ENCODE measurements around the gene MYCN. TPM values are rescaled to one million over a fixed set of nuclear protein-coding genes. Genes with fewer than 3 reads are reported as not detected.

The MYCN gene
- total RNA-seq, 1 donor from 2014 or later = 0.54 TPM

DNA sequence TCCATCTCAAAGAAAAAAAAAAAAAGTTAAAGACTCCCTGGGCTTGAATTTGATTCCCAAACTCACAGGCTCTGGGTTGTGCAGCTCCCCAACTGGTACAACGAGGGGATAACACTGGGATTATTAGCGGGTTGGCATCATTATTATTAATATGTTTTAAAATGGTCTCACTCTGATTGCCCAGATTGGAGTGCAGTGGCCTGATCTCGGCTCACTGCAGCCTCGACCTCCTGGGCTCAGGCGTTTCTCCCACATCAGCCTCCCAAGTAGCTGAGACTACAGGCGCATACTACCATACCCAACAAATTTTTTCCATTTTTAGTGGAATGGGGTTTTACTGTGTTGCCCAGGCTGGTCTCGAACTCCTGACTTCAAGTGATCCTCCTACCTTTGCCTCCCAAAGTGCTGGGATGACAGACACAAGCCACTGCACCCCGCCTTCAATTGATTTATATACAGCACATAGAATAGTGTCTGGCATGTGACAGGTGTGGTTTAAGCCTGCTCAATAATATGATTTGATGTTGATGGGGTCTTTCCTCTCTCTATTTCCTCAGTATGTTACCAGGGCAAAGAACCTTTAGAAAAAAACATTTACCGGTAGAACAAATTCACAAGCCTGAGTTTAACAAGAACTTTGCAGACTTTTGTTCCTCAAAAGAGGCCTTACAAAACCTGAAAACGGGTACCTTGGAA, 12.2 kb downstream of the MYCN start:
- DNase-seq (ENCODE audit: extremely low spot score, unreplicated experiment) = no peak
- no peaks in the 10 kb centered on the region for H3K27me3 Mint-ChIP-seq (ENCODE audit: unreplicated experiment)
- H3K4me1 Mint-ChIP-seq (ENCODE audit: unreplicated experiment) = no peaks in the 10 kb centered on the region
- H3K4me3 Mint-ChIP-seq (ENCODE audit: unreplicated experiment) = no peak overlapping the region
- no peaks in the 10 kb centered on the region for H3K9me3 Mint-ChIP-seq (ENCODE audit: unreplicated experiment)
- H3K36me3 Mint-ChIP-seq (ENCODE audit: unreplicated experiment) = no peaks in the 10 kb centered on the region
- no peak overlapping the region for H3K27ac Mint-ChIP-seq (ENCODE audit: unreplicated experiment)
- TF ChIP-seq, protein P1, sequence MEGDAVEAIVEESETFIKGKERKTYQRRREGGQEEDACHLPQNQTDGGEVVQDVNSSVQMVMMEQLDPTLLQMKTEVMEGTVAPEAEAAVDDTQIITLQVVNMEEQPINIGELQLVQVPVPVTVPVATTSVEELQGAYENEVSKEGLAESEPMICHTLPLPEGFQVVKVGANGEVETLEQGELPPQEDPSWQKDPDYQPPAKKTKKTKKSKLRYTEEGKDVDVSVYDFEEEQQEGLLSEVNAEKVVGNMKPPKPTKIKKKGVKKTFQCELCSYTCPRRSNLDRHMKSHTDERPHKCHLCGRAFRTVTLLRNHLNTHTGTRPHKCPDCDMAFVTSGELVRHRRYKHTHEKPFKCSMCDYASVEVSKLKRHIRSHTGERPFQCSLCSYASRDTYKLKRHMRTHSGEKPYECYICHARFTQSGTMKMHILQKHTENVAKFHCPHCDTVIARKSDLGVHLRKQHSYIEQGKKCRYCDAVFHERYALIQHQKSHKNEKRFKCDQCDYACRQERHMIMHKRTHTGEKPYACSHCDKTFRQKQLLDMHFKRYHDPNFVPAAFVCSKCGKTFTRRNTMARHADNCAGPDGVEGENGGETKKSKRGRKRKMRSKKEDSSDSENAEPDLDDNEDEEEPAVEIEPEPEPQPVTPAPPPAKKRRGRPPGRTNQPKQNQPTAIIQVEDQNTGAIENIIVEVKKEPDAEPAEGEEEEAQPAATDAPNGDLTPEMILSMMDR (IDR thresholded peaks at IDR 0.05) = no peak

DNA sequence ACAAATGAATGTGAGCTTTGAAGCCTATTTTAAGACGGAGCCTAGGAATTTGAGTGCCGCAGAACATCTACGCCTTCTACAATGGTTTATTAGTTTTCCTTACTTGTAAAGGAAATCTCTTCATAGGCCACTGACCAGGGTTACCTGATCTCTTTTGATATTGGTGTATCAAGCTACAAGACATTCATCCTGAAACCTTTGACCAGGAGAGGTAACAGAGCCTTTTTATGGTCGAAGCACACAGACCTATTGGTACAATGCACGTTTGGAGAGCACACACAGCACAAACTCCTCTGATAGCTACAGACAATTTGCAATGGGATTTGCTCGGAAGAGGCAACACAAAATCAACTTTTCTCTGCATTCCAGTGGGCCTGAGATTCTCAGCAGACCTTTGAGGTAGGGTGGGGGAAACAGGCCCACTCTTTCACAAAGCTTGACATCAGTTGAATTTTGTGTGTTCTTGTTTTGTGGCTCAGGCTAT, 12.8 kb downstream of the MYCN start:
- no peak overlapping the region for H3K4me3 Mint-ChIP-seq (ENCODE audit: unreplicated experiment)
- TF ChIP-seq, protein P1 (IDR thresholded peaks at IDR 0.05) = no peak
- no peaks in the 10 kb centered on the region for H3K27me3 Mint-ChIP-seq (ENCODE audit: unreplicated experiment)
- DNase-seq (ENCODE audit: extremely low spot score, unreplicated experiment) = no peak
- H3K4me1 Mint-ChIP-seq (ENCODE audit: unreplicated experiment) = no peaks in the 10 kb centered on the region
- H3K27ac Mint-ChIP-seq (ENCODE audit: unreplicated experiment) = no peak overlapping the region
- no peaks in the 10 kb centered on the region for H3K36me3 Mint-ChIP-seq (ENCODE audit: unreplicated experiment)
- no peaks in the 10 kb centered on the region for H3K9me3 Mint-ChIP-seq (ENCODE audit: unreplicated experiment)

DNA sequence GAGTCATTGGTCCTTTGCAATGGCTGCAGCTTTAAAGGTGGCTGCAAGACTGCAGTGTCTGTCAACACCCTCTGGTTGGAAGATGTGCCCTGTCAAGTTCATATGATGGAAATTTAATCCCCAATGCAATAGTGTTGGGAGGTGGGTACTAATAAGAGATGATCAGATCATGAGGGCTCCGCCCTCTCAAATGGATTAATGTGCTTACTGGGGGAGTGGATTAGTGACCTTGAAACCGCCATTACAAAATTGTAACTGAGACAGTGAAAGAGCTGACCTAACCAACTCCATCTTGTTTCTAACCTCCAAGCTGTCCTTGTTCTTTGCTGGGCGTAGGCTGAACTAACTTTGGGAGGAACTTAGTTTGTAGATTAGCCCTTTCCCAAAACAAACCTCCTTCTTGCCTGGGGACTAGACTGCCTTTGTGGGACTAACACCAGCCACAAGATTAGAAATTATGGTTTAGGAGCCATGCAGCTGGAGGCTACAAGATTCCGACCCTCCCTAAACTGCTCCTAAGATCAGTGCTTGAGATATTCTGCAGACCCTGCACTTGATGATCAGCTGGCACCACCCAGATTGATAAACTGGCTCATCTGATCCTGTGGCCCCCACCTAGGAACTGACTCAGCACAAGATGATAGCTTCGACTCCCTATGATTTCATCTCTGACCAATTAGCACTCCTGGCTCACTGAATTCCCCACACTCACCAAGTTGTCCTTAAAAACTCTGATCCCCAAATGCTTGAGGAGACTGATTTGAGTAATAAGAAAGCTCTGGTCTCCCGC, 13.7 kb downstream of the MYCN start:
- H3K4me1 Mint-ChIP-seq (ENCODE audit: unreplicated experiment) = no peaks in the 10 kb centered on the region
- no peak for DNase-seq (ENCODE audit: extremely low spot score, unreplicated experiment)
- no peaks in the 10 kb centered on the region for H3K36me3 Mint-ChIP-seq (ENCODE audit: unreplicated experiment)
- no peaks in the 10 kb centered on the region for H3K9me3 Mint-ChIP-seq (ENCODE audit: unreplicated experiment)
- H3K27me3 Mint-ChIP-seq (ENCODE audit: unreplicated experiment) = no peaks in the 10 kb centered on the region
- TF ChIP-seq, protein P1 (IDR thresholded peaks at IDR 0.05) = no peak
- no peak overlapping the region for H3K27ac Mint-ChIP-seq (ENCODE audit: unreplicated experiment)
- no peak overlapping the region for H3K4me3 Mint-ChIP-seq (ENCODE audit: unreplicated experiment)

DNA sequence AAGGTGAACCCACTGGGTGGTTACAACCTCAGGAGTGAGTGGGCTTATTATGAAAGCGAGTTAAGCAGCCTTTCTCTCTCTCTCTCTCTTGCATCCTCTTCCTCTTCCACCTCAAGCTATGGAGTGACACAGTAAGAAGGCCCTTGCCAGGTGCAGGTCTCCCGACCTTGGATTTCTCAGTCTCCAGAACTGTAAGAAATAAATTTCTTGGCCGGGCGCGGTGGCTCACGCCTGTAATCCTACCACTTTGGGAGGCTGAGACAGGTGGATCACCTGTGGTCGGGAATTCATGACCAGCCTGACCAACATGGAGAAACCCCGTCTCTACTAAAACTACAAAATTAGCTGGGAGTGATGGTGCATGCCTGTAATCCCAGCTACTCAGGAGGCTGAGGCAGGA, 14.4 kb downstream of the MYCN start:
- no peak overlapping the region for H3K4me3 Mint-ChIP-seq (ENCODE audit: unreplicated experiment)
- H3K4me1 Mint-ChIP-seq (ENCODE audit: unreplicated experiment) = no peaks in the 10 kb centered on the region
- no peak for DNase-seq (ENCODE audit: extremely low spot score, unreplicated experiment)
- H3K27ac Mint-ChIP-seq (ENCODE audit: unreplicated experiment) = no peak overlapping the region
- no peaks in the 10 kb centered on the region for H3K36me3 Mint-ChIP-seq (ENCODE audit: unreplicated experiment)
- TF ChIP-seq, protein P1 (IDR thresholded peaks at IDR 0.05) = no peak
- no peaks in the 10 kb centered on the region for H3K9me3 Mint-ChIP-seq (ENCODE audit: unreplicated experiment)
- H3K27me3 Mint-ChIP-seq (ENCODE audit: unreplicated experiment) = no peaks in the 10 kb centered on the region
